ENCODE measurements around the gene HAGH. TPM values are rescaled to one million over a fixed set of nuclear protein-coding genes. Genes with fewer than 3 reads are reported as not detected.

The HAGH gene
- polyA plus RNA-seq, 1 donor (not counting 4 experiments of a cell fraction or from before 2014, with no cell fraction given), result 17.7 TPM

DNA sequence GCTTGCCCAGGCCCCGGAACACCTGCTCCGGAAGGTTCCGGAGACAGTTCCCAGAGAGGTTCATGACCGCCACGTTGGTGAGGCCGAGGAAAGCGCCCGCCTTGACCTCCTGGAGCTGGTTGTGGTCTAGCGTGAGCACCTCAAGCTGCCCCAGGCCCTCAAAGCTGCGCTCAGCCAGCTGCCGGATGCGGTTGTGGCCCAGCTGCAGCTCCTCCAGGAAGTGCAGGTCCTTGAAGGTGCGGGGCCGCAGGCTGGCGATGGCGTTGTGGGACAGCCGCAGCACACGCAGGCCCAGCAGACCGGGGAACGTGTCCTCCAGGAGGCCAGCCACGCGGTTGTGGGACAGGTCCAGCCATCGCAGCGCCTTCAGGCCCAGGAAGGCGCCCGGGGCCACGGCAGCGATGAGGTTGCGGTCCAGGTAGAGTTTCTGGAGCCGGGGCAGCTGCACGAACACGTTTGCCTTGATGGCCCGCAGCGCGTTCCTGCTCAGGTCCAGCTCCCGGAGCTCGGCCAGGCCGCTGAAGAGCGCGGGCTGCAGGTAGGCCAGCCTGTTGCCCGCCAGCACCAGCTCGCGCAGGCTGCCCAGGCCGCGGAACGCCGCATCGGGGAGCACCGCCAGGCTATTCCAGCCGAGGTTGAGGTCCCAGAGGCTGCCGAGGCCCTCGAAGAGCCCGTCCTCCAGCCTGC is 35.2 kb downstream of the HAGH start:
- TF ChIP-seq, protein P1, sequence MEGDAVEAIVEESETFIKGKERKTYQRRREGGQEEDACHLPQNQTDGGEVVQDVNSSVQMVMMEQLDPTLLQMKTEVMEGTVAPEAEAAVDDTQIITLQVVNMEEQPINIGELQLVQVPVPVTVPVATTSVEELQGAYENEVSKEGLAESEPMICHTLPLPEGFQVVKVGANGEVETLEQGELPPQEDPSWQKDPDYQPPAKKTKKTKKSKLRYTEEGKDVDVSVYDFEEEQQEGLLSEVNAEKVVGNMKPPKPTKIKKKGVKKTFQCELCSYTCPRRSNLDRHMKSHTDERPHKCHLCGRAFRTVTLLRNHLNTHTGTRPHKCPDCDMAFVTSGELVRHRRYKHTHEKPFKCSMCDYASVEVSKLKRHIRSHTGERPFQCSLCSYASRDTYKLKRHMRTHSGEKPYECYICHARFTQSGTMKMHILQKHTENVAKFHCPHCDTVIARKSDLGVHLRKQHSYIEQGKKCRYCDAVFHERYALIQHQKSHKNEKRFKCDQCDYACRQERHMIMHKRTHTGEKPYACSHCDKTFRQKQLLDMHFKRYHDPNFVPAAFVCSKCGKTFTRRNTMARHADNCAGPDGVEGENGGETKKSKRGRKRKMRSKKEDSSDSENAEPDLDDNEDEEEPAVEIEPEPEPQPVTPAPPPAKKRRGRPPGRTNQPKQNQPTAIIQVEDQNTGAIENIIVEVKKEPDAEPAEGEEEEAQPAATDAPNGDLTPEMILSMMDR (optimal IDR thresholded peaks at IDR 0.05 in 1 of 3, IDR thresholded peaks at IDR 0.05 in 1 of 3, conservative IDR thresholded peaks at IDR 0.05 in 1 of 3; ENCODE audit: extremely low read depth in 1 of 3, insufficient read depth in 2 of 3, low read length in 3 of 3), result no peak
- no peak for TF ChIP-seq EZH2 (IDR thresholded peaks at IDR 0.05; ENCODE audit: low read length)
- FAIRE-seq (no peak), DNase-seq (ENCODE audit: low read depth, low spot score) (no peak)
- H3K4me3 ChIP-seq (ENCODE audit: control insufficient read depth in 2 of 3, extremely low read depth in 1 of 3, insufficient read depth in 2 of 3, low read depth in 1 of 3, low read length in 3 of 3), result no peak overlapping the region
- no peaks in the 10 kb centered on the region for H3K9me3 ChIP-seq (ENCODE audit: control insufficient read depth, low read depth, low read length)
- H4K20me1 ChIP-seq (ENCODE audit: control insufficient read depth, extremely low read depth, insufficient read depth, low read length), result peaks cover 3% of the 10 kb centered on the region
- peaks cover 15% of the 10 kb centered on the region for H3K4me1 ChIP-seq (ENCODE audit: control insufficient read depth, extremely low read depth, insufficient read depth, low read length)
- H3K4me2 ChIP-seq (ENCODE audit: control insufficient read depth, extremely low read depth, insufficient read depth, low read depth, low read length), result no peak overlapping the region
- H2AFZ ChIP-seq (ENCODE audit: control insufficient read depth, low read length), result no peak overlapping the region
- dilution Hi-C loops (cut with MboI; ENCODE audit: extremely low pct_ligation_motif_present, low sequenced_read_pairs), result no loop called here
- H3K9ac ChIP-seq (ENCODE audit: control insufficient read depth, extremely low read depth, insufficient read depth, low read length), result no peak overlapping the region
- no peaks in the 10 kb centered on the region for H3K9me1 ChIP-seq (ENCODE audit: control insufficient read depth, extremely low read depth, insufficient read depth, low read length)
- H3K27ac ChIP-seq (ENCODE audit: control insufficient read depth, insufficient read depth, low read length), result no peak overlapping the region
- H3K79me2 ChIP-seq (ENCODE audit: control insufficient read depth, insufficient read depth, low read length), result peaks cover 14% of the 10 kb centered on the region
- H3K27me3 ChIP-seq (ENCODE audit: control insufficient read depth, extremely low read depth, insufficient read depth, low read length), result no peaks in the 10 kb centered on the region
- peaks cover 0 to 11% of the 10 kb centered on the region in 2 experiments for H3K36me3 ChIP-seq (ENCODE audit: control insufficient read depth in 2 of 2, extremely low read depth in 1 of 2, insufficient read depth in 2 of 2, low read length in 2 of 2)

DNA sequence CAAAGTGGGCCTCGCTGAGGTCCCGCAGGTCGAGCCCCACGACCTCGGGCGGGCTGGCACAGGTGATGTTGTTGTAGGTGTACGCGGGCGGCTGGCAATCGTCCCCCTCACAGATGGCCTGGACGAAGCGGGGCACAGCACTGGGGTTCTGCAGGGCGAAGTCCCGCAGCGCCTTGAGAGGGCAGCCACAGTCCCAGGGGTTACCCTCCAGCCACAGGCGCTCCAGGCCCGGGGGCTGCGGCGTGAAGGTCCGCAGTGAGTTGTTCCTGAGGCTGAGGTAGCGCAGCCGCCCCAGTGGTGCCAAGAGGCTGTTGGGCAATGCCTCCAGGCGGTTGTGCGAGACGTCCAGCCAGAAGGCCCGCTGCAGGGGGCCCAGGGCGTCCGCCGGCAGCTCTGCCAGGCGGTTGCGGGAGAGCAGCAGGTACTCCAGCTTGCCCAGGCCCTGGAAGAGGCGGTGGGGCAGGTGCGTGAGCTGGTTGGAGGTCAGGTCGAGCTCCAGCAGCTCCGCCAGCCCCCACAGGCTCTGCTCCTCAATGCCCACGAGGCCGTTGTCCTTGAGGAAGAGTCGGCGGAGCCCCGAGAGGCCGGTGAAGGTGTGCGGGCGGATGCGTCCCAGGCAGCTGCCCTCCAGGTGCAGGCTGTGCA is 35.9 kb downstream of the HAGH start:
- Histone ChIP-seq H2AFZ (ENCODE audit: control insufficient read depth, low read length) (no peak overlapping the region), H3K79me2 (ENCODE audit: control insufficient read depth, insufficient read depth, low read length) (peaks cover 21% of the 10 kb centered on the region), H3K9ac (ENCODE audit: control insufficient read depth, extremely low read depth, insufficient read depth, low read length) (no peak overlapping the region), H3K9me3 (ENCODE audit: control insufficient read depth, low read depth, low read length) (no peaks in the 10 kb centered on the region), H3K4me3 (ENCODE audit: control insufficient read depth in 2 of 3, extremely low read depth in 1 of 3, insufficient read depth in 2 of 3, low read depth in 1 of 3, low read length in 3 of 3) (no peak overlapping the region), H3K4me1 (ENCODE audit: control insufficient read depth, extremely low read depth, insufficient read depth, low read length) (peaks cover 15% of the 10 kb centered on the region), H3K27ac (ENCODE audit: control insufficient read depth, insufficient read depth, low read length) (no peak overlapping the region), H3K9me1 (ENCODE audit: control insufficient read depth, extremely low read depth, insufficient read depth, low read length) (no peaks in the 10 kb centered on the region), H3K27me3 (ENCODE audit: control insufficient read depth, extremely low read depth, insufficient read depth, low read length) (no peaks in the 10 kb centered on the region), H4K20me1 (ENCODE audit: control insufficient read depth, extremely low read depth, insufficient read depth, low read length) (peaks cover 3% of the 10 kb centered on the region), H3K4me2 (ENCODE audit: control insufficient read depth, extremely low read depth, insufficient read depth, low read depth, low read length) (no peak overlapping the region), H3K36me3 (ENCODE audit: control insufficient read depth in 2 of 2, extremely low read depth in 1 of 2, insufficient read depth in 2 of 2, low read length in 2 of 2) (peaks cover 0 to 11% of the 10 kb centered on the region in 2 experiments)
- no peak for TF ChIP-seq EZH2 (IDR thresholded peaks at IDR 0.05; ENCODE audit: low read length)
- TF ChIP-seq, protein P1 (optimal IDR thresholded peaks at IDR 0.05 in 1 of 3, IDR thresholded peaks at IDR 0.05 in 1 of 3, conservative IDR thresholded peaks at IDR 0.05 in 1 of 3; ENCODE audit: extremely low read depth in 1 of 3, insufficient read depth in 2 of 3, low read length in 3 of 3), result no peak
- dilution Hi-C loops (cut with MboI; ENCODE audit: extremely low pct_ligation_motif_present, low sequenced_read_pairs), result no loop called here
- no peak for DNase-seq (ENCODE audit: low read depth, low spot score)
- no peak for FAIRE-seq
